Amniotic stem cell (primary cell): ENCODE measurements around the gene ACP2.
"Not testable (repeated sequence)": the region's sequence is repeated elsewhere in the genome, so short reads cannot be mapped to it uniquely, and the experiment has no call there.

Experiments used
- DNase-seq: peaks from one replicate; lab custom pipeline; 2025; lab: John Stamatoyannopoulos, UW

ACP2 gene

GRCh38 chr11:47198161-47198560, 50.5 kb downstream of the ACP2 start:
- DNase-seq: not testable (repeated sequence)

GRCh38 chr11:47192111-47192510, 56.5 kb downstream of the ACP2 start:
- DNase-seq: no peak

GRCh38 chr11:47191137-47191536, 57.5 kb downstream of the ACP2 start:
- not testable (repeated sequence) for DNase-seq
